ENCODE measurements around the gene PRKCE.

The PRKCE gene

DNA sequence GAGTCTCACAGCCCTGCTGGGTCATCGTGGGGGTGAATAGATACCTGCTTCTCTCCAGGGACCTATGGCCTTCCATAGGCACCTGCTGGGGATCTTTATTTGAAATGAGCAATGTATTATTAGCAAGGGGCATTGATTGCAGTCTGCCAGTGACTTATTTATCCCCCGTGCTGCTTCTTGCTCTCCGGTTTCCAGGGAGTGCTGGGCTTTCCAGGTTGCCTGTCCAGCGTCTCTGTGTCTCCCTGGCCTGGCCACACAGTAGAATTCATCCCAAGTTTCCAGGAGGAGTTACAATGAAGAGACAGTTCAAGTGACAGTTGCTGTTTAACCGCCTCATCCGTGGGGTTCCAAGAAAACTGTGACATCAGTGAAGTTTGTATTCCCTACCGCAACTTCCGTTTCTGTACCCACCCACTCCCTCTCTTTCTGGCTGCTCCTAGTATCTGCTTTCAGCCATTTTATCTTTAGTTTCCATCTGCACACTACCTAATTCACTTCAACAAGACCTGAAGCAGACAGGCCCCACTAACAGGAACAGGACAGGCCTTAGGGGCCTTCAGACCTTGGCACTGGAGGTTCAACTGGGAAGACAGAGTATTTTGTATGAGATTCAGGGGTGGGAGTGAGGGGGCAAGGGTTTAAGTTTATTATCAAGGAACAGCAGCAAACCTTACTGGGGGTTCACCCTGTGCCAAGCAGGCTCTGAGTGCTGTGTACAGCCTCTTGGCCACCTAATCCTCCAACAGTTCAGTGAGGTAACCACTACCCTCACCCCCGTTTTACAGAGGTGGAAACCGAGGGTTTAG is 134.8 kb downstream of the PRKCE start:
- DNase-seq = no peak

DNA sequence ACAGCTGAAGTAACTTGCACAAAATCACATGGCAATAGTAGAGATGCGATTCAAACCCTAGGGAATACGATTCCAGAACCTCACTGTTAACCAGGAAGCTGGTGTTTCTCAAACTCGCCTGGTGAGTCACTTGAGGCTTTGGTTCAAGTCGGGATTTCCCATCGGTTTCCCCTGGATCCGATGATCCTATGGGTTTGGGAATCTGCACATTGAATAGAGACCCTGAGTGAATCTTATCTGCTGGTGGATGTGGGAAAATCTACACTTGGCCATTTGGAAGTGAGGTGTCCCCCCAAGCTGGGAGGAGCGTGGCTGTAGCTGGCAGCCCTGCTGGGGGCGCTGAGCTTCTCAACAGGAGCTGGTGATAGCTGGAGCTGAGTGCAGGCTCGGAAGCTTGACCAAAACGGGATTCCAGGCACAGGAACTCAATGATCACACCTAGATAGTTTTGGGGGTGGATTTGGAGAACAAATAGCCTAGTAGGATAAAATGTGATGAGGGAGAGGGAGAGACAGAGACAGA is 135.4 kb downstream of the PRKCE start:
- no peak for DNase-seq

DNA sequence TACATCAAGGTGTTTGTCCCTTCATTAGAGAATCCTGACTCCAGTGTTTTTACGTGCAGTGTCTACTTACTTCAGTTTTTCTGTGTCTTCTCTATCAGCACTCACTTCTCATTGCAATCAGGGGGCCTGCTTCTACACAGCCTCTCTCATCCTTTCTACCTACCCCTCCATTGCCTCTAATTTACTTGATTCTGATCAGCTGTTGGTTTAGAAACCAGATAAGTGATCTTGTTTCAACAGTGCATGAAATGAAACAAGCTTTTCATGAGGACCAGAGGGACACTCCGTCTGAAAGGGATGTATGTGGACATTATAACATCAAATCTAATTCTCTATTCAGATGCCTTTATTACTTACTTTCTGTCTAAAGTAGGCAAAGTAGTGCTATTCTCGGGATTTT is 136.9 kb downstream of the PRKCE start:
- no peak for DNase-seq

DNA sequence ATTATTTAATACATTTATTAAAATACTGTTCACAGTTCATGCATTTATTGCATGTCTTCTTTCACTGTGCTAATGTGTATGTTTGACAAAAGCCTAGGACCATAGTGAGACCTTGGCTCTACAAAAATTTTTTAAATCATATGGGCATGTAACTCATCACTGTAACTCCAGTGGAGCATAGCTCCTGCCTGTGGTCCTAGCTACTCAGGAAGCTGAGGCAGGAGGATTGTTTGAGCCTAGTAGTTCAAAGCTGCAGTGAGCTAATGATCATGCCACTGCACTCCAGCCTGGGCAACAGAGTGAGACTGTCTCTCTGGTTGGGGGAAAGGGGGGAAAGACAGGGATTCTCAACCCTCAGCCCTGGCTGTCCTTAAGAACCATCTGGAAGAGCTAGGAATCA is 137.8 kb downstream of the PRKCE start:
- no peak for DNase-seq

DNA sequence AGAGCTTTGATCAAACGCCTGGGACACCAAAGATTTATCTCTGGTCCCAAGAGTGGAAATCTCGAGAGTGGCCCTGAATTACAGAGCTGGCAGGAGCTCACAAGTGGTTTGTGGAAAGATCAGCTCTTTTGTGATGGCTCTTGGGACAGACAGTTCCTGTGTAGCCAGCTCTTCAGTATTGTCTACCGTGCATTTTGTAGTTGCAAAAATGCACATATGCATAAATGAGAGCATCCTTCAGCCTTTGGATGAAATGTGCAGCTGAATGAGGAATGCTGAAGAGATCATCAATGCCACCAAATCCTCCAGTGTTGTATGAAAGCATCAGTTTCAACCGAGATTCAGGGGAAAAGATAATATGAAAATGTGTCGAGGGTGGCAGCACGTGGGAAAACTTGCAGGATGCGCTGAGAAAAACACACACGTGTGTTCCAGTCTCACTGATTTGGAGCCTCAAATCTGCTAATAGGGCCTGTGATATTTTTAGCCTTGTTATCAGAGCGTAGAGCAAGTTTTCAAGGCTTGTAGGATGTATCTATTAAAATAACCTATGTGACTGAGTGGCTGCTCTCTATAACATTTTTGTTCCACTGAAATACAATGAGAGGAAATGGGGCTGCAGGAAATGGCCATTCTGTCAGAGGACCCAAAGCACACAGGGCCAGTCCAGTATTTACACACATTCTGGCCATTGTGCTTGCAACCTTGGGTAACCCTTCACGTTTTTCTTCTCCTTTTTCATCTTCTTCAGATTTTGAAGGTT is 138.7 kb downstream of the PRKCE start:
- DNase-seq = no peak

DNA sequence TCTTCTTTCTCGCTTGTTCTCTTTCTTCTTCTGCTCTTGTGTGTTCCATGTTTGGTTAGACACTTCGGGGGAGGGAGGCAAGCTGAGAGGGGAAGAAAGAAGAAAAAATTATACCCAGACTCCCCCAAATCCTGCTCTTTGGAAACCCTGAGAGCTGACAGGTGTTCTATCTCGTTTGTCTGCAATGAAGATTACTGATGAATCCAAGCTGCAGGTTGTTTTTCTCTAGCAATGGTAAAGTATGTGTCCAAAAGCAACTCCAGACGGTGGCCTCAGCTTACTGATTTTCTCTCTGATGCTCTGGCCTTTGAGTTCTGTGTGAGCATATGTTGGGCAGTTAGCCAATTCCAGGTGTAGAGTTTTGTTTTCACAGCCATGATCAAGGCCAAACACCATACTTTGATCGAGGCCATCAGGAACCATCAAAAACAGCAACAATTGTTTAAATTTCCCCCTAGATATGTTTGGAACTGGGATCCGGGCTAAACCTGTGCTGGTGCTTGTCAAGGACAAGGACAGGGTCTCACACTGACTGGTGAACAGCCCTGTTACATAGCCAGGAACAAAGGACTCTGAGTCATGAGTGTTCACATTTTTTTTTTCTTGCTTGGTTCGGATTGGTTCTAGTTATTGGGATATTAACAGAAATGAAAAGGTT is 142.0 kb downstream of the PRKCE start:
- no peak for DNase-seq

DNA sequence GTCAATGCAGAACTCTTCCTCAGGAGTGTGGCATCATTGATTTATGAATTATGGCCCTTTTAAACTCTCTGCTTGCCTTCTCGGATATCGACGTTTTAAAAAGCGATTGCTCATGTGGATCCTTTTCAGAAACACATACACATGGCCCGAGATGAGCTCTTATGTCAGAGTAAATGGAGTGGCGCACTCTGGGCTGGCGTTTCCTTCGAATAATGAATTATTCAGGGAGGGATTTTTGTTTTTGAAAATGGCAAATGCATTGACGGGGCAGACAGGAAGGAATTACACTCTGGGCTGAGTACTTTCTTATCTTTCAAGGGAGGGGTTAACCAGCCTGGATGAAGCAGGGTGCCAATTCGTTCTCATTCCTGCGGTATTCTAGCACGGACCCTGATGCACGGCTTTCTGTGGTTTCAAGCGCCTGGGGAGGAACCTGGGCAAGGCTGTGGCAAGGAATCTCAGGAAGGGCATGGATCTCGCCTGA is 142.7 kb downstream of the PRKCE start:
- no peak for DNase-seq

DNA sequence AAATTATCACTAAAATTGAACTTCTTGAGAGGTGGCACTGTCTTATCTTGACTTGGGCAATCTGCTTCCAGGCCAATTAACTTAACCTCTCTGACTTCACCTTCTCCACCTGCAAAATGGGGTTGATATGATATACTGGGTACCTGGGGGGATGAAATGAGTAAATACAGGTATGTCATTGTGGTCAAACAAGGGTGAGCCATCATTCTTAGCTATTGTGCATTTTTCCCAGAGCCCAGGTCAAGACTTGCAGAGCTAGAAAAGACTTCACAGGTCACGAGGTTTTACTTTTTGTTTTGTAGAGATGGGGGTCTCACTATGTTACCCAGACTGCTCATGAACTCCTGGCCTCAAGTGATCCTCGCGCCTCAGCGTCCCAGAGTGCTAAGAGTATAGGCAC is 145.0 kb downstream of the PRKCE start:
- DNase-seq = no peak

DNA sequence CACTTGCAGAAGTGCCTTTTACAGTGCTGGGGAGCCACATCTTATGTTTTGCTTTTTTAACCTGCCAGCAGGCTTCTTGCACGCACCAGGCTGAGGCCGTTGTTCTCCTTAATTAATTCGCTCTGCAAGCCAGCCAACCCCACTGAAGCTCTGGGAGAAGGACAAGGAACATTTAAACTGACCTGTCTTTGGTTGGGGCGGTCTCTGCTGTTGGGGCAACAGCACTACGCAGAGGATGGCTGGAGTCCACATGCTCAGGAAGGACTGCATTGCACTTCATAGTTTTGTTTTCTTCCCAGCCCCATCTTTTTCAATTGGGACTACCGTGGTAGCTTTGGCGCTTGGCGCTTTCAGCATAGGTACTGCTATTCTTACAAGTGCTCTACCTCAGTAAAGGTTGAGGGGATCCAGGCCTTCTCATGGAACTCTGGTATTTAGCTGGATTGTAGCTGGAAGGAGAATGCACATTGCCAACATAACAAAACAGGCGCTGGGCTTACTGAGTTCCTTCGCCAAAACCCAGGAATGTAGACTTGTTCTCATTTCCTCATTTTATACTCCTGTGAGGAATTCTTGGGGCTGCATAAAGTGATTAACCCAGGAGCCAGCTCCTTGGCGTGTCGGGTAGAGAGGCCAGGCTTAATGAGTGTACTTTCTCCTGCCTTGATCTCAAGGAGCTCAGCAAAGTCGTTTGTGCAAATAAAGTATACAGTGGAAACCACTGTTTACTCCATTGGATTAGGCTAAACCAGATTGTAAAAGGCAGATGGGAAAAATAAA is 146.2 kb downstream of the PRKCE start:
- no peak for DNase-seq

DNA sequence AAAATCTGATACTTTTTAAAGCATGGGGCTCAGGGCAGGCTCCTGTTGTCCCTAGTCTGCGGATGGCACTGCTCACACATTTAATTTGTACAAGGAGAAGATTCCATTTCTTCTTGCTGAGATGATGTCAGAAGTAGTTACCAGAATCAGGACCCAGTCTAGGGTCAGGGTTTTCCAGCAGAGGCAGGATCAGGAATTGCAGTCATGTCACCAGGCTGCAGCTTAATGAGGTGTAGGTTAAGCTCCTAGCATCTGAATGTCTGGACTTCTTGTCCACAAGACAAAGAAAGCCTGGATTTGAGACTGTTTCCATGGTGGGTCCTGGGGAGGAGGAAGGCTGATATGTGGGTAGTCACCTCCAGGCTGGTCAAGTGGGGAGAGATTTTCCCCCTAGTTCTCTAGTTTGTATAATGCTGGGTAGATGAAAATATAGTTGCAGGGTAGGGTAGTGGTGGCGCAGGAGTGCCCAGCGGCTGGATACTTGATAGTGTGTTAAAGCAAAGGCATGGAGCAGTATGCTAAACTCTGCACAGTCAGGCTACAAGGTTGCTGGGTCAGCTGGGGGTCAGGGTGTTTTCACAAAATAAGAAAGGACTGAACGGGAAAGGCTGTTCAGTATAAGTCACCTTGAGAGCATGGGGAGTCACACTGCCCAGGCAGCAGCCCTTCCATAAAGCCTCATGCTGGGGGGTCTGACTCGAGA is 148.4 kb downstream of the PRKCE start:
- no peak for DNase-seq

DNA sequence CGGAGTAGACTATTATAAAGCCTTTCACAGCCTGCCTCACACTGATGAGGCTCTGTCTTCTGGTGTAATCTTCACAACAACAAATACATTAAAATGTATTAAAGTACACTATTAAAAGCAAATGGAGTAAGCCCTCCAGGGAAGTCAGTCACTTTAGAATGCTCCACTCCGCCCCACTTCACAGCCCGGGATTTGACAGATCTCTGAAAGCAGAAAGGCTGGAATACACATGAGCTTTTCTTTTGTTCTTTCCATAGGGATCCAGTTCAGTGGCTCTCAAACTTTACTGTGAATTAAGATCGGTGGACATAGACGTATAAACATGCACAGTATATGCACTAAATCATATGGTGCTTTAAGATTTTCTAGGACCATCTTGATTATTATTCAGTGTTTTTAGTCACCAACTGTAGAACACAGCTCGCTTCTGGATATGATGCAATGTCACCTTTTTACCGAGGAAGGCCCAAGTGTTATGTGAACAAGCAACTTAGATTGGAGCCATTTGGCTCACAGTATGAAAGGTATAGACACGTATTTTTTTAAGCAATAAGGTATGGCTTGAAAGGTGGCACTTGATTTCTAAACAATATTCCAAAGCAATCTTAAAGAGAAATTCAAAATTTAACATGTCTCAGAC is 151.1 kb downstream of the PRKCE start:
- DNase-seq = no peak

DNA sequence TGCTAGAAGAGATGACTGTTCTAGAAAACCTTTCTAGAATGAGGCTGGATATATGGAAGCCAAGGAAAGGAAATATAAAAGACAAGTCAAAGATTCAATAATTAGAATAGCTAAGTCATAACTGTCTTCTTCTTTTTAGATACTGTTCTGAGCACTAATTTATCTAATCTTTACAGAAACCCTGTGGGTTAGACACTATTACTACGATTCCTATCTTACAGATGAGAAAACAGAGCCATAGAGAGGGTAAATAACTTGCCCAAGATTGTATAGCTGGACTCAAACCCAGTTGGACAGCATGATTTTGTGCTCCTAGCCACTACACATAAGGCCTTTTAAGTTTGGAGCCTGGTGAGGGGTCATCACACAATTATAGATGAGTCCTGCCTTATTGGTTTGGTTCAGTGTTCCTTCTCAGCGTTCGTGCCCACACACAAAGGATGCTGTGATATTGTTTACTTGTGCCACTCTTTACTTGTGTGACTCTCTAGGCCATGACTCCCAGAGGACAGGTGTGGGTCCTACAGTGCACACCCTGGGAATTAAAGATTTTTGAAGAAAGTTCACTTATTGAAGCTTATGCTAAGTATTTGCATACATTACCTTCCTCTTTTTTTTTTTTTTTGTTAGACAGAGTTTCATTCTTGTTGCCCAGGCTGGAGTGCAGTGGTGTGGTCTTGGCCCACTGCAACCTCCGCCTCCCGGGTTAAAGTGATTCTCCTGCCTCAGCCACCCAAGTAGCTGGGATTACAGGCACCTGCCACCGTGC is 153.7 kb downstream of the PRKCE start:
- no peak for DNase-seq

DNA sequence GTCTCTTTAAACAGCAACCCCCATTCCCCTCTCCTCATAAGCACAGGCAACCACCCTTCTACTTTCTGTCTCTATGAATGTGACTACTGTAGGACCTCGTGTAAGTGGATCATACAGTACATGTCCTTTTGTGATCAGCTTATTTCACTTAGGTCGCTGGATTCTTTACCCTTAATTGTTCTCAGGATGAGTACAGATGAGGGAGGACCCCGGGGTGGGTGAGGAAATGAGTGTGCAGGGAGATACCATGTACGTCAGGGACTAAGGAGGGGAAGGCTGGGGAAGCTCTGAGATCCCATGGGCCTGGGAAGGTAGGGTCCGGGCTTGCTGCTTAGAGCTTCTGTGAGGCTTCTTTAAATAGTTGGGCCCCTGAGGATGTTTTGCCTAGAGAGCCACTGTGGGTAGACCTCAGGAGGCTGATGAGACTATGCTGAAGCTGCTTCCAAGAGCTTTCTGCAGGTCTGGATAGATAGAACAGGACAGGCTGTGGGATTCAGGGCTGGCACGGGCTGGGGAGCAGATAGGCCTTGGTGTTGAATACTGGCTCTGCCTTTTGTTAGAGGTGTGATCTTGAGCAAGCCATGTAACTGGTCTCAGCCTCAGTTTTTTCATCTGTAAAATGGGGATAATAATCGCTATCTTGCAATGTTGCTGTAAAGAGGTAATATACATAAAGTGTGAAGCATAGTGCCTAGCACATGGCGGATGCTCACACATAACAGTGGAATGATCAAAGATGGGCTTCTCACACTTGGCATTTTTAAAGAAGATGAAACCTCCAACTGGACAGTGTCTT is 155.3 kb downstream of the PRKCE start:
- no peak for DNase-seq

DNA sequence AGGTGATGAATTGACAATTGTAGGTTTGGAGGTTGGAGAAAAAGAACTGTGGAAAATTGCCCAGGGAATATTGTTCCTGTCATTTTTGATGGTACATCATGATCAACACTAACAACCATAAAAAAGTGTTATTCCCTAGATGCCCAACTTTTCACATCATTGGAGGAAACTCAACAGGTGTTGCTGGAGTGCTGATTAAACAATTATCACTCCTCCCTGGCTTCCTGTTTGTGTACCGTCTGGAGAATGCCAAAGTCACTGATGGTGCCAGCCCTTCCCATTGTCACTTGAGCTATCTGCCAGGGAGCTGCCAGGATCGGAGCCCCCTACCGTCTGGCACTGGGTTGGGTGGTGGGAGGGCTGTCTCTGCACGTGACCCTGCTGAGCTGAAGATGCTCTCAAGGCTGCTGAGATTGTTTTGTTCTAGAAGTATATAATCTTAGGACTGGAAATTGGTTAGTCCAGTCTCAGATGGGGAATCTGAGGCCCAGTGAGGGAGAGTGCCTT is 156.9 kb downstream of the PRKCE start:
- no peak for DNase-seq

DNA sequence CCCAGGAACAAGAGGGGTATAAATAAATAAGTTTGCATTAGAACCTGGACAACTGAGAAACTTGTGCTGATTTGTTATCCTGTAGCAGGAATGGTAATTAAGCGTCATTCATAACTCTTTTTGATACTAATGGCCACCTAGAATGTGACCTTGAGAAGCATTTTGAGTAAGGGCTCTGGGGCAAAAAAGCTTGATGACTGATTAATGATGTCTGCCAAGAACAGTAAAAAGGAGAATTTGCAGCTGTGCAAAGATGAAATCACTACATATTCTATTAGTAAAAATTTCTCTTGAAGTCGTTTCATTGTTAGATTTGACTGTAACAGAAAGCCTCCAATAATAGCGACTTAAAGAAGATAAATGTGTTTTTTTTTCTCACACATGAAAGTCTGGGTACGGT is 157.7 kb downstream of the PRKCE start:
- no peak for DNase-seq

DNA sequence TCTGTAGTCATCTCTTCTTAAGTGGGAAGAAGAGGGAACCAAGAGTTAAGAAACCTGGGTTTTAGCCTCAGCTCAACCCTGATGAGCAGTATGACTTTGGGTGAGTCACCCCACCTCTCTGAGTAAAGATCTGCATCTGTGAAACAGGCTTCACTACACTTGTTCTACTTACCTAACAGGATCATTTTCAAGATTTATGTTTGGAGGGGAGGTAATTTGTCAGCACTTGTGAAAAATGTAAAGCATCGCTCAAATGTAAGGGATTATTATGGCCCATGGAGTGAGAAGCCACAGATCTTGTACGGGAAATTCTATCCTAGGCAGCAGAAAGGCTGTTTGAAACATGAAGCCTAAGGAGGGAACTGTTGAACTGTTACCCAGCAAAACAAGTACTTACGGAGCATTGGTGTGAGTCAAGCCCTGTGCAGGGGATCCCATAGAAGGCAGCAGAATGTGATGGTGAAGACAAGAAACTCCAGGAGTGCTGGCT is 160.6 kb downstream of the PRKCE start:
- DNase-seq = no peak

DNA sequence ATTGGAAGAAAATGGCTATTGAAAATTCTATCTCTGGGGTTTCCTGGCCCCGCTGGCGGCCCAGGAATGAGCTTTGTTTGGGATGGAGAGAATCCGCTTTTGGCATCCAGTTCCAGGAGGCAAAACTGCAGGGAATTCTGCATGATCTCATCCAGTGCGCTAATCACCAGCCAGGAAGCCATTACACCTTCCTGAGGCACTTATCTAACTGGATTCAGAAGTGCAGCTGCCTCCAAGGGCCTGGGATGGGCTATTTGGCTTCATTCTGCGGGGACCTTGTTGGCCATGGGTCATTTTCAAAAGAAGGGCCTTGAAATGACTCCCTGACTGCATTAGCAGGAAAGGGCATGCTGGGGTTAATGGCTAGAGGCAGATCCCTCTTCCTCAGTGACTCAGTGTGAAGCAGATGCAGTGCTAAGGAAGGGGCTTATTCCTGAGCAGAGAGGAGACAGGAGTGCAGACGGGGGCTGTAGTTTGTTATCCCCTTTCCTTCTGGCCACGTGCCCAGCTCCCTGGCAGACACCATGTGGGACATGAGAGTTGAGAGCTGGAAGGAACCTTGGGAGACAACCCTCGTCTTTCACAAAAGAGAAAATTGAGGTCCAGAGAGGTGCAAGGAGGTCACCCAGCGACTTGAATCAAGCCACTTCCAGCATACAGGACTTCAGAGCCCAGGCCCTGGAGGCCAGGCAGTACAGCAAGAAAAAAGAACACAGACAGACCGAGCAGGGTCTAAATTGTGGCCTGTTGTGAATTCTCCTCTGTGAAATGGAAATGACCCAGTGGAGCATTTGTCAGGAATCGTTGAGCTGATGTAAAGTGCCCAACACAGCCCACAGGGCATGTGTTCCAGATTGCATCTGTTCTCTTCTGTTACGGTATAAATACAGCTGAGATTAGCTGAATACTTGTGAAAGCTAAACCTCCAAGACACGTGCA is 161.8 kb downstream of the PRKCE start:
- no peak for DNase-seq

DNA sequence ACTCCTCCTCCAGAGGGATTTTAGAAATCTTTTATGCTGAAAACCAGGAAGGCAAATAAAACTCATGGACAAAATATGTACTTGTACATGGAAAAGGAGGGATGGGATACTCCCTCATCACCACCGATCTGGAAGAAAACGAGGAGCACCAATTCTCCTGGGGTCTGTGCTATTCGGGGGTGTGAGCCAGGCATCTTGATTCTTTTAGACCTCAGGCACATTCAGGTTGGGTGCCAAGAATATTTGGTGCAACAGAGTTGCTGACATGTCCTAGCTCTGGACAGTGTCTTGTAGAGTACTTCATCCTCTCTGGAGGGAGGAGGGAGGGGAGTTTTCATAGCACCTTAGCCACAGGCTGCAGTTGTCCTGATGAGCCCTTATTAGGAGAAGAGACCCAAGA is 163.0 kb downstream of the PRKCE start:
- no peak for DNase-seq
